LNCaP clone FGC (cell line): Measurements from ENCODE around the gene NHERF1.

Experiments
- DNase-seq: peaks from one replicate; pipeline ENCODE4 v3.0.0-alpha.2; 2011; ENCODE audit warnings: low read depth
- H3K4me3 ChIP-seq: 2 replicates; pipeline ENCODE4 v1.5.1; 2011; ENCODE audit warnings: mild to moderate bottlenecking, low read depth, low read length, control low read depth
- CTCF ChIP-seq: IDR thresholded peaks from 2 replicates; pipeline ENCODE4 v1.5.1; 2012; ENCODE audit warnings: mild to moderate bottlenecking; ENCODE audit not compliant: control insufficient read depth, insufficient read depth; ENCODE audit errors: extremely low read depth

NHERF1 gene

GRCh38 chr17:74712301-74712700 lies 36.1 kb upstream of the NHERF1 start:
- no peak for DNase-seq
- TF ChIP-seq CTCF: no peak
- no peak overlapping the region for H3K4me3 ChIP-seq

GRCh38 chr17:74712756-74713155 lies 35.7 kb upstream of the NHERF1 start, which contains the start of gene CD300LF:
TSS of gene CD300LF (minus strand) at chr17:74712923. CDS start at chr17:74712866, 57 bp downstream.
- TF ChIP-seq CTCF: no peak
- DNase-seq: no peak
- H3K4me3 ChIP-seq: no peak within 1 kb of the TSS

- H3K4me3 ChIP-seq: no peak overlapping the region
- no peak for DNase-seq
- TF ChIP-seq CTCF: no peak
These were observed 35.2 kb upstream of the NHERF1 start for GRCh38 chr17:74713171-74713755.

- TF ChIP-seq CTCF: no peak
- DNase-seq: no peak
- H3K4me3 ChIP-seq: no peak overlapping the region
These were observed 33.3 kb upstream of the NHERF1 start for GRCh38 chr17:74715144-74715543.

GRCh38 chr17:74720506-74720905 lies 27.9 kb upstream of the NHERF1 start:
- no peak for DNase-seq
- no peak overlapping the region for H3K4me3 ChIP-seq
- TF ChIP-seq CTCF: no peak

- no peak for TF ChIP-seq CTCF
- DNase-seq: no peak
- H3K4me3 ChIP-seq: no peak overlapping the region
These were observed 25.6 kb upstream of the NHERF1 start for GRCh38 chr17:74722782-74723181.

GRCh38 chr17:74723891-74724290 lies 24.5 kb upstream of the NHERF1 start:
- no peak for DNase-seq
- H3K4me3 ChIP-seq: no peak overlapping the region
- TF ChIP-seq CTCF: no peak
